ENCODE measurements around the gene WDR12. TPM values are rescaled to one million over a fixed set of nuclear protein-coding genes. Genes with fewer than 3 reads are reported as not detected.

The WDR12 gene
- total and polyA plus RNA-seq, 2 of the 13 experiments (the other 11 are each of a cell fraction or from before 2014, with no cell fraction given) = 94.4 to 216 TPM

GRCh38 chr2:202847693-202848524 is 63.6 kb downstream of the WDR12 start (continued):
- TF ChIP-seq, protein P1, sequence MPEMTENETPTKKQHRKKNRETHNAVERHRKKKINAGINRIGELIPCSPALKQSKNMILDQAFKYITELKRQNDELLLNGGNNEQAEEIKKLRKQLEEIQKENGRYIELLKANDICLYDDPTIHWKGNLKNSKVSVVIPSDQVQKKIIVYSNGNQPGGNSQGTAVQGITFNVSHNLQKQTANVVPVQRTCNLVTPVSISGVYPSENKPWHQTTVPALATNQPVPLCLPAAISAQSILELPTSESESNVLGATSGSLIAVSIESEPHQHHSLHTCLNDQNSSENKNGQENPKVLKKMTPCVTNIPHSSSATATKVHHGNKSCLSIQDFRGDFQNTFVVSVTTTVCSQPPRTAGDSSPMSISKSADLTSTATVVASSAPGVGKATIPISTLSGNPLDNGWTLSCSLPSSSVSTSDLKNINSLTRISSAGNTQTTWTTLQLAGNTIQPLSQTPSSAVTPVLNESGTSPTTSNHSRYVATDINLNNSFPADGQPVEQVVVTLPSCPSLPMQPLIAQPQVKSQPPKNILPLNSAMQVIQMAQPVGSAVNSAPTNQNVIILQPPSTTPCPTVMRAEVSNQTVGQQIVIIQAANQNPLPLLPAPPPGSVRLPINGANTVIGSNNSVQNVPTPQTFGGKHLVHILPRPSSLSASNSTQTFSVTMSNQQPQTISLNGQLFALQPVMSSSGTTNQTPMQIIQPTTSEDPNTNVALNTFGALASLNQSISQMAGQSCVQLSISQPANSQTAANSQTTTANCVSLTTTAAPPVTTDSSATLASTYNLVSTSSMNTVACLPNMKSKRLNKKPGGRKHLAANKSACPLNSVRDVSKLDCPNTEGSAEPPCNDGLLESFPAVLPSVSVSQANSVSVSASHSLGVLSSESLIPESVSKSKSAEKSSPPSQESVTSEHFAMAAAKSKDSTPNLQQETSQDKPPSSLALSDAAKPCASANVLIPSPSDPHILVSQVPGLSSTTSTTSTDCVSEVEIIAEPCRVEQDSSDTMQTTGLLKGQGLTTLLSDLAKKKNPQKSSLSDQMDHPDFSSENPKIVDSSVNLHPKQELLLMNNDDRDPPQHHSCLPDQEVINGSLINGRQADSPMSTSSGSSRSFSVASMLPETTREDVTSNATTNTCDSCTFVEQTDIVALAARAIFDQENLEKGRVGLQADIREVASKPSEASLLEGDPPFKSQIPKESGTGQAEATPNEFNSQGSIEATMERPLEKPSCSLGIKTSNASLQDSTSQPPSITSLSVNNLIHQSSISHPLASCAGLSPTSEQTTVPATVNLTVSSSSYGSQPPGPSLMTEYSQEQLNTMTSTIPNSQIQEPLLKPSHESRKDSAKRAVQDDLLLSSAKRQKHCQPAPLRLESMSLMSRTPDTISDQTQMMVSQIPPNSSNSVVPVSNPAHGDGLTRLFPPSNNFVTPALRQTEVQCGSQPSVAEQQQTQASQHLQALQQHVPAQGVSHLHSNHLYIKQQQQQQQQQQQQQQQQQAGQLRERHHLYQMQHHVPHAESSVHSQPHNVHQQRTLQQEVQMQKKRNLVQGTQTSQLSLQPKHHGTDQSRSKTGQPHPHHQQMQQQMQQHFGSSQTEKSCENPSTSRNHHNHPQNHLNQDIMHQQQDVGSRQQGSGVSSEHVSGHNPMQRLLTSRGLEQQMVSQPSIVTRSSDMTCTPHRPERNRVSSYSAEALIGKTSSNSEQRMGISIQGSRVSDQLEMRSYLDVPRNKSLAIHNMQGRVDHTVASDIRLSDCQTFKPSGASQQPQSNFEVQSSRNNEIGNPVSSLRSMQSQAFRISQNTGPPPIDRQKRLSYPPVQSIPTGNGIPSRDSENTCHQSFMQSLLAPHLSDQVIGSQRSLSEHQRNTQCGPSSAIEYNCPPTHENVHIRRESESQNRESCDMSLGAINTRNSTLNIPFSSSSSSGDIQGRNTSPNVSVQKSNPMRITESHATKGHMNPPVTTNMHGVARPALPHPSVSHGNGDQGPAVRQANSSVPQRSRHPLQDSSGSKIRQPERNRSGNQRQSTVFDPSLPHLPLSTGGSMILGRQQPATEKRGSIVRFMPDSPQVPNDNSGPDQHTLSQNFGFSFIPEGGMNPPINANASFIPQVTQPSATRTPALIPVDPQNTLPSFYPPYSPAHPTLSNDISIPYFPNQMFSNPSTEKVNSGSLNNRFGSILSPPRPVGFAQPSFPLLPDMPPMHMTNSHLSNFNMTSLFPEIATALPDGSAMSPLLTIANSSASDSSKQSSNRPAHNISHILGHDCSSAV (CRISPR knock-in tag; IDR thresholded peaks at IDR 0.05; ENCODE audit: borderline replicate concordance) = no peak
- no peak for TF ChIP-seq ZBTB42 (CRISPR knock-in tag; IDR thresholded peaks at IDR 0.05)
- no peak for TF ChIP-seq ZNF768 (CRISPR knock-in tag; IDR thresholded peaks at IDR 0.05)
- TF ChIP-seq NPAS2 (CRISPR knock-in tag; IDR thresholded peaks at IDR 0.05; ENCODE audit: borderline replicate concordance) = no peak
- TF ChIP-seq PAWR (CRISPR knock-in tag; IDR thresholded peaks at IDR 0.05; ENCODE audit: borderline replicate concordance) = no peak
- TF ChIP-seq ZNF709 (CRISPR knock-in tag; IDR thresholded peaks at IDR 0.05) = no peak
- TF ChIP-seq ZKSCAN5 (CRISPR knock-in tag; IDR thresholded peaks at IDR 0.05) = no peak
- TF ChIP-seq FOSL2 (CRISPR knock-in tag; IDR thresholded peaks at IDR 0.05) = no peak
- no peak for TF ChIP-seq ZNF770 (CRISPR knock-in tag; IDR thresholded peaks at IDR 0.05)
- TF ChIP-seq ZBTB38 (CRISPR knock-in tag; IDR thresholded peaks at IDR 0.05) = no peak
- no peak for TF ChIP-seq AFF4 (CRISPR knock-in tag; IDR thresholded peaks at IDR 0.05)
- TF ChIP-seq NR2F1 (CRISPR knock-in tag; IDR thresholded peaks at IDR 0.05) = no peak
- no peak for TF ChIP-seq ZNF564 (CRISPR knock-in tag; IDR thresholded peaks at IDR 0.05)
- TF ChIP-seq ZMYM3 (CRISPR knock-in tag; IDR thresholded peaks at IDR 0.05) = no peak
